ENCODE results near the gene POU6F1.

DNA sequence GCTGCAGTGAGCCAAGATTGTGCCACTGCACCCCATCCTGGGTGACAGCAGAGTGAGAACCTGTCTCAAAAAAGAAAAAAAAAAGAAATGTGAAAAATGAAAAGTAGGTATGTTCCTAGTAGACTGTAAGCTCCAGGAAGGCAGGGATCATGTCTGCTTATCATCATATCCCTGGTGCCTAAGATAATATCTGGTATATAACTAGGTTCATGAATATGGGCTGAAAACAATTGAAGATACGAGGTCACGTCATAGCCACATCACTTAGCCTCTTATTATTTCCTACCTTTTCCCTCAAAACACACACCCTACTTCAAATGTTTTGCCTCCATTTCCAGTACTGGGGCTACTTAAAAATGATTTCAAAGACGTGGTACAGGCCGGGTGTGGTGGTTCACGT lies 3.0 kb downstream of the POU6F1 start:
- TF ChIP-seq, protein P1, sequence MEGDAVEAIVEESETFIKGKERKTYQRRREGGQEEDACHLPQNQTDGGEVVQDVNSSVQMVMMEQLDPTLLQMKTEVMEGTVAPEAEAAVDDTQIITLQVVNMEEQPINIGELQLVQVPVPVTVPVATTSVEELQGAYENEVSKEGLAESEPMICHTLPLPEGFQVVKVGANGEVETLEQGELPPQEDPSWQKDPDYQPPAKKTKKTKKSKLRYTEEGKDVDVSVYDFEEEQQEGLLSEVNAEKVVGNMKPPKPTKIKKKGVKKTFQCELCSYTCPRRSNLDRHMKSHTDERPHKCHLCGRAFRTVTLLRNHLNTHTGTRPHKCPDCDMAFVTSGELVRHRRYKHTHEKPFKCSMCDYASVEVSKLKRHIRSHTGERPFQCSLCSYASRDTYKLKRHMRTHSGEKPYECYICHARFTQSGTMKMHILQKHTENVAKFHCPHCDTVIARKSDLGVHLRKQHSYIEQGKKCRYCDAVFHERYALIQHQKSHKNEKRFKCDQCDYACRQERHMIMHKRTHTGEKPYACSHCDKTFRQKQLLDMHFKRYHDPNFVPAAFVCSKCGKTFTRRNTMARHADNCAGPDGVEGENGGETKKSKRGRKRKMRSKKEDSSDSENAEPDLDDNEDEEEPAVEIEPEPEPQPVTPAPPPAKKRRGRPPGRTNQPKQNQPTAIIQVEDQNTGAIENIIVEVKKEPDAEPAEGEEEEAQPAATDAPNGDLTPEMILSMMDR (IDR thresholded peaks at IDR 0.05): no peak
- TF ChIP-seq ZFX (IDR thresholded peaks at IDR 0.05; ENCODE audit: borderline replicate concordance): no peak

Measured in 22Rv1 (cell line).